ENCODE data around the gene CCNH. TPM values are rescaled to one million over a fixed set of nuclear protein-coding genes. Genes with fewer than 3 reads are reported as not detected.

The CCNH gene
- total RNA-seq, 1 donor: 58.3 TPM

GRCh38 chr5:87399720-87400119, 13.0 kb downstream of the CCNH start:
- TF ChIP-seq, protein P1, sequence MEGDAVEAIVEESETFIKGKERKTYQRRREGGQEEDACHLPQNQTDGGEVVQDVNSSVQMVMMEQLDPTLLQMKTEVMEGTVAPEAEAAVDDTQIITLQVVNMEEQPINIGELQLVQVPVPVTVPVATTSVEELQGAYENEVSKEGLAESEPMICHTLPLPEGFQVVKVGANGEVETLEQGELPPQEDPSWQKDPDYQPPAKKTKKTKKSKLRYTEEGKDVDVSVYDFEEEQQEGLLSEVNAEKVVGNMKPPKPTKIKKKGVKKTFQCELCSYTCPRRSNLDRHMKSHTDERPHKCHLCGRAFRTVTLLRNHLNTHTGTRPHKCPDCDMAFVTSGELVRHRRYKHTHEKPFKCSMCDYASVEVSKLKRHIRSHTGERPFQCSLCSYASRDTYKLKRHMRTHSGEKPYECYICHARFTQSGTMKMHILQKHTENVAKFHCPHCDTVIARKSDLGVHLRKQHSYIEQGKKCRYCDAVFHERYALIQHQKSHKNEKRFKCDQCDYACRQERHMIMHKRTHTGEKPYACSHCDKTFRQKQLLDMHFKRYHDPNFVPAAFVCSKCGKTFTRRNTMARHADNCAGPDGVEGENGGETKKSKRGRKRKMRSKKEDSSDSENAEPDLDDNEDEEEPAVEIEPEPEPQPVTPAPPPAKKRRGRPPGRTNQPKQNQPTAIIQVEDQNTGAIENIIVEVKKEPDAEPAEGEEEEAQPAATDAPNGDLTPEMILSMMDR (IDR thresholded peaks at IDR 0.05; ENCODE audit: insufficient read depth, low read depth, low read length): no peak
- H3K4me3 ChIP-seq (ENCODE audit: low read depth, low read length): no peak overlapping the region
- no peak for DNase-seq (ENCODE audit: low read depth)

DNA sequence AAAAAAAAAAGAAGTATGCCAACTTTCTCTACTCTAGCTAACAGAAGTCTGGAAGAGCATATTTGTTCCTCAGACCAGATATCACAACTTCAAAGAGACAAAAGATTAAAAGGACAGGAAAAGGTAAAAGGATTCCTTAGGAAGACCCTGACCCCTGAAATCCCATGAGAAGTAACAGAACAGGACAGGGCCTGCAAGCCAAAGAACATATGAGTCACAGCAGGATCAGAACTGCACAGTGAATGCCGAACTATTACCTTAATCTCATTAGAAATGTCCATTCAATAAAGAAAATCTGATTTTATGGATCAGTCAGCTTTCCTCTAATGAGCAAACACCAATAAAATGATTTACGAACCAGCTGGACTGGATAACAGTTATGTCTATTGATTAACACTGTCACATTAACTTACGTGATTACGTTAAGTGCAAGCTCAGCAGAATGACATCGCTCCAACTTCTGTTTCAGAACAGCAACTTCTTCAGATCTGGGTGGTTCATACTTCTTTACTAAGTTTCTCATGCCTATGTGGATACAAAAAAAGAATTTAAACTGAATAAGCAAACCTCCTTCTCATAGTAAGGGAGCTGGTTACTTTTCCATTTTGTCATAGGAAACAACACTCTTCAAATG, 13.6 kb downstream of the CCNH start:
- DNase-seq (ENCODE audit: low read depth): no peak
- TF ChIP-seq, protein P1 (IDR thresholded peaks at IDR 0.05; ENCODE audit: insufficient read depth, low read depth, low read length): no peak
- H3K4me3 ChIP-seq (ENCODE audit: low read depth, low read length): no peak overlapping the region

GRCh38 chr5:87394411-87395165, 18.1 kb downstream of the CCNH start:
- peak; percentile 77 for DNase-seq (ENCODE audit: low read depth)
- H3K4me3 ChIP-seq (ENCODE audit: low read depth, low read length): no peak overlapping the region
- TF ChIP-seq, protein P1 (IDR thresholded peaks at IDR 0.05; ENCODE audit: insufficient read depth, low read depth, low read length): no peak

- TF ChIP-seq, protein P1 (IDR thresholded peaks at IDR 0.05; ENCODE audit: insufficient read depth, low read depth, low read length): no peak
- peak; percentile 82 for DNase-seq (ENCODE audit: low read depth)
- H3K4me3 ChIP-seq (ENCODE audit: low read depth, low read length): no peak overlapping the region
Measured at GRCh38 chr5:87393331-87393730, 19.4 kb downstream of the CCNH start.

GRCh38 chr5:87392801-87393200, 19.9 kb downstream of the CCNH start:
- H3K4me3 ChIP-seq (ENCODE audit: low read depth, low read length): no peak overlapping the region
- no peak for DNase-seq (ENCODE audit: low read depth)
- TF ChIP-seq, protein P1 (IDR thresholded peaks at IDR 0.05; ENCODE audit: insufficient read depth, low read depth, low read length): no peak

DNA sequence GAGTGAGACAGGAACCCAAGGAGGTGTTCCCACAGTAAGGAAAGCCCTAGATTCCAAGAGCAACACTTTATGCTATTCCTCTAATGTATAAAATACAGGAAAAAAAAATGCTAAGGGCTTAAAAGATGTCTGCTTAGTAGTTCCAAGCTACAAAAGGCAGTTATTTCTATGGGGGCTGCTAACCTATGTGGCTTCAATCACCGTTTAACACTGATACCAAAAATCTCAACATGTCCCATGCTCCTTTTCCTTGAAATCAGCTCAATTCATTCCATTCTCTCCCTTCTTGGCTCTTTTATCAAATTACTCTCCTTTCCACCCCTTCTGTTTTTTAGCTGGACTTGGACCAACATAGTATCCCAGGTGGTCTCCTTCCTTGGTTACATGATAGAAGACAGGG, 20.6 kb downstream of the CCNH start:
- TF ChIP-seq, protein P1 (IDR thresholded peaks at IDR 0.05; ENCODE audit: insufficient read depth, low read depth, low read length): no peak
- DNase-seq (ENCODE audit: low read depth): no peak
- no peak overlapping the region for H3K4me3 ChIP-seq (ENCODE audit: low read depth, low read length)
